NB4 (cell line): ENCODE data around the gene RFC4.

Experiments used
- DNase-seq: peaks from one replicate; pipeline ENCODE4 v3.0.0; 2010; ENCODE audit warnings: low read depth
- H3K4me3 ChIP-seq: one replicate; pipeline ENCODE4 v1.5.1; 2011; ENCODE audit warnings: mild to moderate bottlenecking, low read depth, low read length, moderate library complexity
- MYC ChIP-seq: IDR thresholded peaks from 2 replicates; pipeline ENCODE4 v1.6.1; 2011; ENCODE audit warnings: low read depth, low read length
- POLR2A ChIP-seq: IDR thresholded peaks from 2 replicates; pipeline ENCODE4 v1.6.1; 2011; ENCODE audit warnings: mild to moderate bottlenecking; ENCODE audit not compliant: insufficient read length; ENCODE audit errors: extremely low read depth
- TF ChIP-seq, protein P1 (sequence below): IDR thresholded peaks from 2 replicates; pipeline ENCODE4 v1.6.1; 2011; ENCODE audit warnings: low read depth, low read length
- TF ChIP-seq, protein P2 (sequence below): IDR thresholded peaks from one replicate; pipeline ENCODE4 v1.5.1; 2012; ENCODE audit warnings: low read depth, low read length

The RFC4 gene

DNA sequence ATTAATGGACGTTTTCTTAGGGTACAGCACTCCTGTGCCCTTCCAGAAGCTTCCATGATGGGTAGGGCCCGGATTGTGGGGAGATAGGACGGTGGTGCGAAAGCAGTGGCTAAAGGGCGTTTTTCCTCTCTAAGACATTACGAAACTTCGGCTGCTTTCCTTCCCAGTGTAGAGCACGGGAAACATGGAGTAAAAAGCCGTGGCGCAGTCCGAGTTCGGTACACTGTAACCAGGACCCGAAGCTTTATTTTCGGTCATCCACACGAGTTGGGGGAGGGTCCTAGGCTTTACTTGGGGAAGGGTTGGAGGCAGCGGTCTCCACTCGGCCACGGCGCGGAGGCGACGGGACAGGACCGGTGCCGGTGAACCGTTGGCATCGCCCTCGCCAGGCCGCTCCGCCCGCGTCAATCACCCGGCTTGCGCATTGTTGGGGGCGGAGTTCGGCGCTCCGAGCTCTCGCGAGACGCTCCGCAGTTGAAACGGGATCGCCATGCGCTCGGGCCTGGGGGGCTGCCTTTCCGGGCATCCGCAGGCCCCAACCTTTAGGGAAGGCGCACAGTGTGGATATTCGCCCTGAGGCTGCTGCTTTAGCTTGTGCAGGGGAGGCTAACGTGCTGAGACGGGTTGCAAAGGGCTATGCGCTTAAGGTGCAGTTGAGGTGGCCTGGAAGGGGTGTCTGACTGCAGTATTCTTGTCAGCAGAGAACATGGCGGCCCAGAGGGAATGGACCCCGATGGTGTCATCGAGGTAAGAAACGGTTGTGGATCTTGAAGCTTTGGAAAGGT lies 22.4 kb downstream of the RFC4 start:
- TF ChIP-seq, protein P1, sequence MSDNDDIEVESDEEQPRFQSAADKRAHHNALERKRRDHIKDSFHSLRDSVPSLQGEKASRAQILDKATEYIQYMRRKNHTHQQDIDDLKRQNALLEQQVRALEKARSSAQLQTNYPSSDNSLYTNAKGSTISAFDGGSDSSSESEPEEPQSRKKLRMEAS, result peak; percentile 63
- TF ChIP-seq POLR2A (no peak), MYC (peak; percentile 88)
- TF ChIP-seq, protein P2, sequence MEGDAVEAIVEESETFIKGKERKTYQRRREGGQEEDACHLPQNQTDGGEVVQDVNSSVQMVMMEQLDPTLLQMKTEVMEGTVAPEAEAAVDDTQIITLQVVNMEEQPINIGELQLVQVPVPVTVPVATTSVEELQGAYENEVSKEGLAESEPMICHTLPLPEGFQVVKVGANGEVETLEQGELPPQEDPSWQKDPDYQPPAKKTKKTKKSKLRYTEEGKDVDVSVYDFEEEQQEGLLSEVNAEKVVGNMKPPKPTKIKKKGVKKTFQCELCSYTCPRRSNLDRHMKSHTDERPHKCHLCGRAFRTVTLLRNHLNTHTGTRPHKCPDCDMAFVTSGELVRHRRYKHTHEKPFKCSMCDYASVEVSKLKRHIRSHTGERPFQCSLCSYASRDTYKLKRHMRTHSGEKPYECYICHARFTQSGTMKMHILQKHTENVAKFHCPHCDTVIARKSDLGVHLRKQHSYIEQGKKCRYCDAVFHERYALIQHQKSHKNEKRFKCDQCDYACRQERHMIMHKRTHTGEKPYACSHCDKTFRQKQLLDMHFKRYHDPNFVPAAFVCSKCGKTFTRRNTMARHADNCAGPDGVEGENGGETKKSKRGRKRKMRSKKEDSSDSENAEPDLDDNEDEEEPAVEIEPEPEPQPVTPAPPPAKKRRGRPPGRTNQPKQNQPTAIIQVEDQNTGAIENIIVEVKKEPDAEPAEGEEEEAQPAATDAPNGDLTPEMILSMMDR, result no peak
- DNase-seq, result peak; percentile 78
- H3K4me3 ChIP-seq, result peak overlapping the region; percentile 99

DNA sequence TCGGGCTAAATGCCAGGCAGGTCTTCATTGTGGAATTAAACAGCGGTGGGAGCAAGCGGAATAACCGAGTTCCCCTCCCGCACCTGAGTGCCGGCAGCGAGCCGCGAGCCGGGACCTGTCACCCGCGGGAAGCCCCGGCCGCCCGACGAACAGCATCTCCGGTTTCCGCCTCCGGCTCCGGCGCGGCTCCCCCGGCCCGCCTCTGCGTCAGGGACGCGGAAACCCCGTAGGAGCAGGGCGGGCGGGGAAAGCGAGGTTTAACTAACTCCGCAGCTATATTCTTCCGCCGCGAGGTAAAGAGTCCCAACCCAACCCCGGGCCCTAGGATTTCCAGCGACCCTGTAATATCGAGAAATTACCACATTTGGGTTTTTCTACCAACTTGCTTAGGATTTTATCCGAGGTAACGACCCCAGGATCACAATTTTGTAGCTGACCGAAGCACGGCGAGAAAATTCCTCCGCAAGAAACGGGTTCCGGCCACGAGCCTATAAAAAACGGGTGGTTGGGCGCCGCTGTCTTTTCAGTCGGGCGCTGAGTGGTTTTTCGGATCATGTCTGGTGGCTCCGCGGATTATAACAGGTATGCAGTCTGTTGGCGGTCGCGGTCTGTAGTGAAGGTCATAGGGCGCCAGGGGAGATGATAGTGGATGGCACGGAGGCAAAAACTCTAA lies 23.1 kb downstream of the RFC4 start, which contains the start of gene EIF4A2:
Gene EIF4A2 (plus strand): TSS at position 520 of the 673 bp plus-strand sequence. CDS start 34 bp downstream, at position 554.
- TF ChIP-seq, protein P1, result no peak
- TF ChIP-seq POLR2A, result peak; percentile 97
- TF ChIP-seq MYC, result peak; percentile 18; the same call in 1 of the 2 replicates
- TF ChIP-seq, protein P2, result no peak
- H3K4me3 ChIP-seq, result peak within 1 kb of the TSS; percentile 99
- peak; percentile 91 for DNase-seq

DNA sequence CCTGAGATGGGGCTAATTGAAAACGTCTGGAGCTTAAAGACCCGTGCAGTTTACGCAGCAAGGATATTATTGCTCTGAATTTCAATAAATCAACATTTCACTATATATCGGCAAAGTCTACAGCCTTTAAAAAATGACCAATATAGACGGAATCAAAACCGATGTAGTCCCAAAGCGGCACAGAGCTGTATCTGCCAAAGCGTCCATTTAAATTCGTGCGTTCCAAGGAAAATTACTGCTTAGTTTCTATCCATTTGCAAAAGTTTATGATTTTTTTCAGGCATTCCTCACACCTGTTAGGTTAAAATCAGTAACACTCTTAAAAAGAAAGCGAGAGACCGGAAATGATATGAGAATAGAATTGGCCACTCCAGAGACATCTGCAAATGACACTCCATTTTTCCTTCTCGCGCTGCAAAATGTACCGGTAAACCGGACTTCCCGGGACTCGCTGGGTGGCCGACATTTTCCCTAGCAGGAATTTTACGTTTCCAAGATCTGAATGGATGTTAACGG lies 23.7 kb downstream of the RFC4 start:
- TF ChIP-seq POLR2A, result no peak
- TF ChIP-seq, protein P1, result no peak
- TF ChIP-seq MYC, result no peak
- TF ChIP-seq, protein P2, result no peak
- DNase-seq, result no peak
- H3K4me3 ChIP-seq, result peak overlapping the region; percentile 99

DNA sequence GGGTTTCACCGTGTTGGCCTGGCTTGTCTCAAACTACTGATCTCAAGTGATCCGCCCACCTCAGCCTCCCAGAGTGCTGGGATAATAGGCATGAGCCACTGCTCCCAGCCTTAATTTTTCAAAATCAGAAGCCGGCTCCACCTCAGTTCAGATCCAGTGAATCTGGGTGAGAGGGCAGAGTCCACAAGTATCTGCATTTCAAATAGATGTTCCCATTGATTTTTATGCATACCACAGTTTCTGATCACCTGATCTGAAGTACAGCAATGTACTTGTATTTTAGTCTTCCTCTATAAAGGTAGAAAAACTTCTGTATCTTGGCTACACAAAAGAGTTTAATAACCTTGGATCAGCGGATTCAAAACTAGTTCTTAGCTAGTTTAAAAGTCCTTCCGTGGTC lies 27.1 kb downstream of the RFC4 start:
- H3K4me3 ChIP-seq, result no peak overlapping the region
- TF ChIP-seq MYC (no peak), POLR2A (no peak)
- TF ChIP-seq, protein P1, result no peak
- TF ChIP-seq, protein P2, result no peak
- DNase-seq, result no peak

DNA sequence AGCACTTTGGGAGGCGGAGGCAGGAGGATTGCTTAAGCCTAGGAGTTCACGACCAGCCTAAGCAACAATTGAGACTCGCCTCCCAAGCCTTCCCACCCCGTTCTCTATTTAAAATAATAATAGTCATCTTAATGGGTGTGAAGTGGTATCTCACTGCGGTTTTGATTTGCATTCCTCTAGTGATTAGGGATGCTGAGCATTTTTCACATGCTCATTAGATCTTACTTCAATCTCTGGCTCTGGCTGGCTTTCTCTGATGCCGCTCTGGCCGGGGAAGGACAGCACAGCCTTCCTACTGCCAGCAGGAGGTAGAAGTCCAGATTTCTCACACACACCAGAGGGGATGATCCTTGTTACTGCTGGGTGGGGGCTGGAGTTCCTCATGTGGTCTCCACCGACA lies 30.3 kb downstream of the RFC4 start:
- no peak overlapping the region for H3K4me3 ChIP-seq
- DNase-seq, result no peak
- TF ChIP-seq MYC (no peak), POLR2A (no peak)
- TF ChIP-seq, protein P1, result no peak
- TF ChIP-seq, protein P2, result no peak
